GM15510 (cell line): ENCODE results near the gene GLI3.

Experiments
- POLR2A ChIP-seq: IDR thresholded peaks from 3 replicates; pipeline ENCODE4 v1.6.1; 2011; ENCODE audit warnings: borderline replicate concordance; ENCODE audit not compliant: insufficient read length; ENCODE audit errors: extremely low read depth

Gene GLI3

GRCh38 chr7:42128703-42129102 lies 108.3 kb downstream of the GLI3 start:
- TF ChIP-seq POLR2A, result no peak

- TF ChIP-seq POLR2A, result no peak
Measured at GRCh38 chr7:42127232-42127622, 109.8 kb downstream of the GLI3 start.

- TF ChIP-seq POLR2A, result no peak
Measured at GRCh38 chr7:42126475-42127231, 110.4 kb downstream of the GLI3 start.

- no peak for TF ChIP-seq POLR2A
Measured at GRCh38 chr7:42125321-42125720, 111.7 kb downstream of the GLI3 start.

- no peak for TF ChIP-seq POLR2A
Measured at GRCh38 chr7:42123716-42124115, 113.3 kb downstream of the GLI3 start.

- no peak for TF ChIP-seq POLR2A
Measured at GRCh38 chr7:42120191-42120590, 116.8 kb downstream of the GLI3 start.

GRCh38 chr7:42117201-42117600 lies 119.8 kb downstream of the GLI3 start:
- no peak for TF ChIP-seq POLR2A

GRCh38 chr7:42115795-42116194 lies 121.2 kb downstream of the GLI3 start:
- no peak for TF ChIP-seq POLR2A

GRCh38 chr7:42110333-42110732 lies 126.7 kb downstream of the GLI3 start:
- no peak for TF ChIP-seq POLR2A

- no peak for TF ChIP-seq POLR2A
Measured at GRCh38 chr7:42108803-42109528, 128.0 kb downstream of the GLI3 start.

GRCh38 chr7:42107484-42108240 lies 129.3 kb downstream of the GLI3 start:
- TF ChIP-seq POLR2A, result no peak

- TF ChIP-seq POLR2A, result no peak
Measured at GRCh38 chr7:42106562-42106961, 130.4 kb downstream of the GLI3 start.

GRCh38 chr7:42105554-42106358 lies 131.3 kb downstream of the GLI3 start:
- TF ChIP-seq POLR2A, result no peak

- no peak for TF ChIP-seq POLR2A
Measured at GRCh38 chr7:42104694-42105093, 132.3 kb downstream of the GLI3 start.
